SK-N-SH (cell line): ENCODE data around the gene CELSR2. TPM values are rescaled to one million over a fixed set of nuclear protein-coding genes. Genes with fewer than 3 reads are reported as not detected.

ENCODE experiments used
- CTCF ChIA-PET: fragments of 300-600, 350-600 bp; formaldehyde crosslinking; extraction: SDS; loops from one replicate; lab custom pipeline; 2021; lab: Yijun Ruan, JAX
- POLR2A ChIA-PET: fragments of 350-600 bp; sonication (Branson Sonifier 250); formaldehyde crosslinking; extraction: SDS; loops from one replicate; lab custom pipeline; 2020; ENCODE audit warnings: antibody characterized with exemption, inconsistent platforms; lab: Yijun Ruan, JAX
- DNase-seq: peaks from one replicate; pipeline ENCODE4 v3.0.0; 2012
- H2AFZ ChIP-seq: fragments of 200-600 bp; sonication (generic); 2 replicates; pipeline ENCODE4 v1.8.1; 2016; ENCODE audit warnings: antibody characterized with exemption, mild to moderate bottlenecking, low read depth
- H3F3A ChIP-seq: fragments of 200-600 bp; sonication (generic); replicated peaks from 2 replicates; pipeline ENCODE3; 2016; ENCODE audit warnings: antibody characterized with exemption, mild to moderate bottlenecking; ENCODE audit not compliant: insufficient read depth
- H3K27ac ChIP-seq, 2 experiments: fragments of 200-500 bp in 1 of 2; fragments of 200-600 bp in 1 of 2; sonication (Bioruptor generic) in 1 of 2; sonication (generic), shearing (Covaris generic) in 1 of 2; 2 replicates each; pipeline versions ENCODE4 v1.5.1 to v1.6.1; 2014 to 2016; ENCODE audit warnings: low read depth in 2 of 2, inconsistent platforms in 1 of 2, low read length in 1 of 2, mild to moderate bottlenecking in 1 of 2, mixed read lengths in 1 of 2
- H3K27me3 ChIP-seq: fragments of 200-600 bp; sonication (generic), shearing (Covaris generic); 2 replicates; pipeline ENCODE4 v1.6.1; 2016; ENCODE audit warnings: mixed run types; ENCODE audit not compliant: insufficient read depth
- H3K36me3 ChIP-seq, 2 experiments: fragments of 200-500 bp in 1 of 2; fragments of 200-600 bp in 1 of 2; sonication (Bioruptor generic) in 1 of 2; sonication (generic) in 1 of 2; replicated peaks in 1 of 2; 2 replicates each; pipeline versions ENCODE3 to v1.5.1; 2014 to 2016; ENCODE audit warnings: low read length in 1 of 2, mild to moderate bottlenecking in 1 of 2; ENCODE audit not compliant: insufficient read depth in 2 of 2, control insufficient read depth in 1 of 2
- H3K4me1 ChIP-seq, 2 experiments: fragments of 200-500 bp in 1 of 2; fragments of 200-600 bp in 1 of 2; sonication (Bioruptor generic) in 1 of 2; sonication (generic), shearing (Covaris generic) in 1 of 2; 2 replicates each; pipeline versions ENCODE4 v1.5.1 to v1.6.1; 2014 to 2016; ENCODE audit warnings: low read depth in 1 of 2, low read length in 1 of 2, mixed run types in 1 of 2; ENCODE audit not compliant: insufficient read depth in 2 of 2, control insufficient read depth in 1 of 2
- H3K4me2 ChIP-seq: fragments of 200-600 bp; sonication (generic), shearing (Covaris generic); 2 replicates; pipeline ENCODE4 v1.6.1; 2017; ENCODE audit warnings: mixed run types
- H3K4me3 ChIP-seq, 2 experiments: fragments of 200-500 bp in 1 of 2; fragments of 200-600 bp in 1 of 2; sonication (Bioruptor generic) in 1 of 2; sonication (generic), shearing (Covaris generic) in 1 of 2; 2 replicates each; pipeline versions ENCODE4 v1.5.1 to v1.8.1; 2014 to 2016; ENCODE audit warnings: low read depth in 2 of 2, inconsistent platforms in 1 of 2, low read length in 1 of 2, mild to moderate bottlenecking in 1 of 2, mixed read lengths in 1 of 2, moderate library complexity in 1 of 2
- H3K79me2 ChIP-seq: fragments of 200-600 bp; sonication (generic); 2 replicates; pipeline ENCODE4 v1.8.1; 2017; ENCODE audit warnings: mild to moderate bottlenecking; ENCODE audit not compliant: insufficient read depth
- H3K9ac ChIP-seq: fragments of 200-600 bp; sonication (generic); 2 replicates; pipeline ENCODE4 v1.6.1; 2017; ENCODE audit warnings: mixed run types
- H3K9me2 ChIP-seq: fragments of 200-600 bp; sonication (generic); 2 replicates; pipeline ENCODE4 v1.6.1; 2017; ENCODE audit warnings: mixed run types
- H3K9me3 ChIP-seq: fragments of 200-600 bp; sonication (generic); 2 replicates; pipeline ENCODE4 v1.6.1; 2017; ENCODE audit warnings: mixed run types, mild to moderate bottlenecking, moderate library complexity
- H4K20me1 ChIP-seq: fragments of 200-600 bp; sonication (generic); 2 replicates; pipeline ENCODE4 v1.6.1; 2017; ENCODE audit warnings: mild to moderate bottlenecking, mixed run types; ENCODE audit not compliant: insufficient read depth
- CHD2 ChIP-seq: fragments of 150-350 bp; IDR thresholded peaks from 2 replicates; pipeline ENCODE4 v1.6.1; 2018; ENCODE audit warnings: low read length; ENCODE audit not compliant: partially characterized antibody
- ELF1 ChIP-seq: IDR thresholded peaks from 2 replicates; pipeline ENCODE4 v1.4.0; 2012
- EP300 ChIP-seq, 2 experiments: IDR thresholded peaks; 2 replicates each; pipeline versions ENCODE4 v1.4.0 to v1.6.1; 2012; ENCODE audit warnings: borderline replicate concordance in 1 of 2, low read depth in 1 of 2, low read length in 1 of 2
- EZH2phosphoT487 ChIP-seq: fragments of 200-600 bp; sonication (generic); IDR thresholded peaks from 2 replicates; pipeline ENCODE4 v1.6.1; 2017; ENCODE audit warnings: low read depth, mixed run types, mild to moderate bottlenecking, antibody characterized with exemption, moderate library complexity, borderline replicate concordance
- FOSL2 ChIP-seq: IDR thresholded peaks from 2 replicates; pipeline ENCODE4 v1.4.0; 2012; ENCODE audit warnings: low read depth, mild to moderate bottlenecking, moderate library complexity, borderline replicate concordance
- FOXJ3 ChIP-seq: sonication (generic); formaldehyde crosslinking; IDR thresholded peaks from 2 replicates; pipeline ENCODE4 v1.5.1; 2020; ENCODE audit warnings: mild to moderate bottlenecking, missing genetic modification reagents
- FOXM1 ChIP-seq: IDR thresholded peaks from 2 replicates; pipeline ENCODE4 v1.4.0; 2012; ENCODE audit warnings: low read depth, mild to moderate bottlenecking
- GABPA ChIP-seq: IDR thresholded peaks from 2 replicates; pipeline ENCODE4 v1.4.0; 2012; ENCODE audit warnings: low read depth, mild to moderate bottlenecking
- JUND ChIP-seq: IDR thresholded peaks from 2 replicates; pipeline ENCODE4 v1.4.0; 2012
- MEF2A ChIP-seq: IDR thresholded peaks from 2 replicates; pipeline ENCODE4 v1.4.0; 2012; ENCODE audit warnings: low read depth, borderline replicate concordance
- MXI1 ChIP-seq: IDR thresholded peaks from 2 replicates; pipeline ENCODE4 v1.6.1; 2012; ENCODE audit warnings: mild to moderate bottlenecking, low read depth, low read length, improper control_type of control experiment
- NFIC ChIP-seq: IDR thresholded peaks from 2 replicates; pipeline ENCODE4 v1.4.0; 2012; ENCODE audit warnings: borderline replicate concordance
- NRF1 ChIP-seq: IDR thresholded peaks from 2 replicates; pipeline ENCODE4 v1.6.1; 2012; ENCODE audit warnings: low read depth, mild to moderate bottlenecking, low read length
- REST ChIP-seq: IDR thresholded peaks from 2 replicates; pipeline ENCODE4 v1.6.1; 2012; ENCODE audit warnings: mild to moderate bottlenecking, low read depth, low read length, moderate library complexity
- RXRA ChIP-seq: IDR thresholded peaks from 2 replicates; pipeline ENCODE4 v1.4.0; 2012; ENCODE audit warnings: low read depth, mild to moderate bottlenecking, borderline replicate concordance
- SIN3A ChIP-seq: IDR thresholded peaks from 2 replicates; pipeline ENCODE4 v1.6.1; 2012; ENCODE audit warnings: low read depth, mild to moderate bottlenecking, low read length, moderate library complexity, borderline replicate concordance
- TAF1 ChIP-seq: IDR thresholded peaks from 2 replicates; pipeline ENCODE4 v1.6.1; 2012; ENCODE audit warnings: low read depth, mild to moderate bottlenecking, low read length, moderate library complexity, borderline replicate concordance
- TCF12 ChIP-seq: IDR thresholded peaks from 2 replicates; pipeline ENCODE4 v1.4.0; 2012
- TEAD4 ChIP-seq: IDR thresholded peaks from 2 replicates; pipeline ENCODE4 v1.4.0; 2012; ENCODE audit warnings: mild to moderate bottlenecking, borderline replicate concordance; ENCODE audit not compliant: insufficient read depth
- USF1 ChIP-seq: IDR thresholded peaks from 2 replicates; pipeline ENCODE4 v1.4.0; 2012; ENCODE audit warnings: low read depth, borderline replicate concordance
- USF2 ChIP-seq: fragments of 150-350 bp; IDR thresholded peaks from 2 replicates; pipeline ENCODE4 v1.6.1; 2017; ENCODE audit warnings: antibody characterized with exemption, low read length, low read depth, borderline replicate concordance
- WGBS: methylation state at CpG from one replicate; pipeline ENCODE4 v1.1.6; 2017; ENCODE audit warnings: low lambda C conversion rate; 5-methylcytosine and 5-hydroxymethylcytosine counted together
- polyA plus RNA-seq, 3 experiments: library from polyadenylated mRNA; depleted of rRNA; stranded (reverse); fragments of >200 nt; gene quantifications; 2 replicates each; pipeline ENCODE4 v1.2.3, GENCODE V29; 2012
- TF ChIP-seq, protein P1 (sequence below): IDR thresholded peaks from 2 replicates; pipeline ENCODE4 v1.4.0; 2012; ENCODE audit warnings: low read depth
- TF ChIP-seq, protein P2 (sequence below): fragments of 150-350 bp; IDR thresholded peaks from 2 replicates; pipeline ENCODE4 v1.6.1; 2016; ENCODE audit warnings: mild to moderate bottlenecking, low read depth, low read length

CELSR2 gene
- polyA plus RNA-seq, 1 of the 3 experiments (the other 2 are of a cell fraction) = 3.5 TPM

DNA sequence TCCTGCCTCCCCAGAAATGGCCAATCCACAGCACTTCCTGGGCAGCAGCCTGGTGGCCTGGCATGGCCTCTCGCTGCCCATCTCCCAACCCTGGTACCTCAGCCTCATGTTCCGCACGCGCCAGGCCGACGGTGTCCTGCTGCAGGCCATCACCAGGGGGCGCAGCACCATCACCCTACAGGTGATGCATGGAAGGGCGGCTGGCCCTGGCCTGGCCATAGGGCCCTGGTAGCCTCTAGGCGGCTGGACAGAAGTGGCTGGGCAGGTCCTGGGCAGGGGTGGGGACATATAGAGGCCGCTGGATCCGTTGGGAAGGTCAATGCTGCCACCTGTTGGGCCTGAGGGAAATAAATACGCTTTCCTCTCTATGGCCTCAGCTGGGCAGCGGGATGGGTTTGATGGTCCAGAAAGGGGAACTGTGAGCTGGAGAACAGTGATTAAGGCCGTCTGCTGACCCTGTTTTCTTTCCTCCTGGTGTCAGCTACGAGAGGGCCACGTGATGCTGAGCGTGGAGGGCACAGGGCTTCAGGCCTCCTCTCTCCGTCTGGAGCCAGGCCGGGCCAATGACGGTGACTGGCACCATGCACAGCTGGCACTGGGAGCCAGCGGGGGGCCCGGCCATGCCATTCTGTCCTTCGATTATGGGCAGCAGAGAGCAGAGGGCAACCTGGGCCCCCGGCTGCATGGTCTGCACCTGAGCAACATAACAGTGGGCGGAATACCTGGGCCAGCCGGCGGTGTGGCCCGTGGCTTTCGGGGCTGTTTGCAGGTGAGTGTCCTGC is 14.4 kb downstream of the CELSR2 start (continued):
- TF ChIP-seq SIN3A (0 out of 2 replicates have a peak, but pooled peaks have one; percentile 56), USF2 (no peak), TAF1 (no peak), EP300 (IDR thresholded peaks at IDR 0.05; ENCODE audit: borderline replicate concordance in 1 of 2, low read depth in 1 of 2, low read length in 1 of 2) (no peak), MXI1 (peak; percentile 79), MEF2A (no peak), CHD2 (peak; percentile 50), GABPA (no peak), USF1 (no peak), NRF1 (no peak)

GRCh38 chr1:109264379-109264755 is 15.0 kb downstream of the CELSR2 start:
- POLR2A ChIA-PET = interaction anchor here (0.7 to 1.0 kb wide), 2 partner anchors 133 to 164 kb away, joined by 3 to 4 read pairs; partner anchors contain the start of gene SORT1
- H3K9me3 ChIP-seq = no peaks in the 10 kb centered on the region
- TF ChIP-seq ELF1 = no peak
- TF ChIP-seq TEAD4 = no peak
- TF ChIP-seq RXRA = no peak
- TF ChIP-seq JUND = no peak
- TF ChIP-seq USF1 = no peak
- TF ChIP-seq FOXM1 = no peak
- no peak for TF ChIP-seq FOSL2
- TF ChIP-seq, protein P1, sequence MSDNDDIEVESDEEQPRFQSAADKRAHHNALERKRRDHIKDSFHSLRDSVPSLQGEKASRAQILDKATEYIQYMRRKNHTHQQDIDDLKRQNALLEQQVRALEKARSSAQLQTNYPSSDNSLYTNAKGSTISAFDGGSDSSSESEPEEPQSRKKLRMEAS = no peak
- no peak for TF ChIP-seq FOXJ3 (CRISPR knock-in tag)
- no peak for TF ChIP-seq TAF1
- TF ChIP-seq GABPA = no peak
- no peak for TF ChIP-seq EZH2phosphoT487
- no peak for TF ChIP-seq REST
- no peak for TF ChIP-seq TCF12
- TF ChIP-seq NFIC = no peak
- TF ChIP-seq, protein P2, sequence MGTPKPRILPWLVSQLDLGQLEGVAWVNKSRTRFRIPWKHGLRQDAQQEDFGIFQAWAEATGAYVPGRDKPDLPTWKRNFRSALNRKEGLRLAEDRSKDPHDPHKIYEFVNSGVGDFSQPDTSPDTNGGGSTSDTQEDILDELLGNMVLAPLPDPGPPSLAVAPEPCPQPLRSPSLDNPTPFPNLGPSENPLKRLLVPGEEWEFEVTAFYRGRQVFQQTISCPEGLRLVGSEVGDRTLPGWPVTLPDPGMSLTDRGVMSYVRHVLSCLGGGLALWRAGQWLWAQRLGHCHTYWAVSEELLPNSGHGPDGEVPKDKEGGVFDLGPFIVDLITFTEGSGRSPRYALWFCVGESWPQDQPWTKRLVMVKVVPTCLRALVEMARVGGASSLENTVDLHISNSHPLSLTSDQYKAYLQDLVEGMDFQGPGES = no peak
- TF ChIP-seq, all 33 proteins: peak for 0
- no peak overlapping the region for H3K4me3 ChIP-seq
- no peaks in the 10 kb centered on the region for H4K20me1 ChIP-seq
- H3K27ac ChIP-seq = no peak overlapping the region
- no peaks in the 10 kb centered on the region for H3K79me2 ChIP-seq
- WGBS = 75% methylated on average over 8 of the region's 9 CpGs
- H2AFZ ChIP-seq = no peak overlapping the region
- H3K4me1 ChIP-seq = peaks cover 0 to 18% of the 10 kb centered on the region in 2 experiments; a peak in 2 of 4 replicates
- CTCF ChIA-PET = interaction anchor here (0.6 to 3.7 kb wide), 48 partner anchors 9 to 268 kb away, joined by 3 to 61 read pairs (median 5); partner anchors contain the start of genes CELSR2, ELAPOR1, MYBPHL and PSMA5
- H3K9me2 ChIP-seq = no peaks in the 10 kb centered on the region
- no peaks in the 10 kb centered on the region for H3K27me3 ChIP-seq
- no peaks in the 10 kb centered on the region for H3F3A ChIP-seq
- no peak overlapping the region for H3K4me2 ChIP-seq
- no peak overlapping the region for H3K9ac ChIP-seq
- DNase-seq = no peak
- H3K36me3 ChIP-seq = peaks cover 0 to under 1% of the 10 kb centered on the region in 2 experiments
